Middle frontal gyrus (tissue), 1 donor: ENCODE measurements around the gene GALR2.

Source experiments
- DNase-seq: peaks from one replicate; pipeline ENCODE4 v3.0.0-alpha.2; 2015; ENCODE audit warnings: low spot score; ENCODE audit errors: extremely low spot score

Gene GALR2

GRCh38 chr17:76125922-76126321 lies 51.3 kb downstream of the GALR2 start:
- DNase-seq, result no peak
